ENCODE results near the gene WASHC2C.
"Not testable (repeated sequence)": the region's sequence is repeated elsewhere in the genome, so short reads cannot be mapped to it uniquely, and the experiment has no call there.

Gene WASHC2C

DNA sequence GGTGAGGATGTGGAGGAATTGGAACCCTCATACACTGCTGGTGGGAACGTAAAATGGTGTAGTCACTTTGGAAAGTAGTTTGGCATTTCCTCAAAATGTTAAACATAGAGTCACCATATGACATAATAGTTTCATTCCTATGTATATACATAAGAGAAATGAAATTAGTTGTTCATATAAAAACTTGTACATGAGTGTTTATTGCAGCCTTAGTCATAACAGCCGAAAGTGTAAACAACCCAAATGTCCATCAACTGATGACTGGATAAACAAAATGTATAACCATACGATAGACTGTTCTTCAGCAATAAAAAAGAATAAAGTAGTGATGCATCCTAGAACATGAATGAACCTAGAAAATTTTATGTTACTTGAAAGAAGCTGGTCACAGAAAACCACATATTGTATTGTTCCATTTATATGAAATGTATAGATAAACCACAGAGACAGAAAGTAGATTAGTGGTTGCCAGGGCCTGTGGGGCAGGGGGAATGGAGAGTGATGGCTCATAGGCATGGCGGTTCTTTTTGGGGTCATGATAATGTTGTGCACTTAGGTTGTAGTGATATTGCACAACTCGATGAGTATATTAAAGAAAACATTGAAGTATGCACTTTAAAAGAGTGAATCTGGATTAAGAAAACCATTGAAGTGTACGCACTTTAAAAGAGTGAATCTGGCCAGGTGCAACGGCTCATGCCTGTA, 44.8 kb downstream of the WASHC2C start:
- not testable (repeated sequence) for H3K27ac ChIP-seq

GRCh38 chr10:45786217-45786616, 59.2 kb downstream of the WASHC2C start:
- not testable (repeated sequence) for H3K27ac ChIP-seq

- H3K27ac ChIP-seq: not testable (repeated sequence)
Observed at GRCh38 chr10:45787212-45787741, 60.2 kb downstream of the WASHC2C start.

DNA sequence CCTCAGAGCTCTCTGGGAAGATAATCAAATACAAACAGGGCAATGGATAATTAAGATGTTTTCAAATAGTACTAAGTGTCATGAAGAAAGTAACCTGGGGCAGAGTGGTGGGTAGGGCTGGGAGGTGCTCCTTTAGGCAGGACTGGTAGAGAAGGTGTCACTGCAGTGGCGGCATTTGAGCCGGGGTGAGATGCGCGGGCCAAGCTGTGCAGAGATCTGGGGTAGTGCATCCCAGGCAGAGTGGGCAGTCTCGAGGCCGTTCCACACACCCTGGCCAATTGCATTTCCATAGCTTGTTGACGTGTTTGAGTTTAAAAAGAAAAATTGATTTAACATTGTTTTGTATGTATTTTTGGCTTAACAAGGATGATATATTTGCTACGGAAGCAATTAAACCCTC, 62.9 kb downstream of the WASHC2C start:
- not testable (repeated sequence) for H3K27ac ChIP-seq

- not testable (repeated sequence) for H3K27ac ChIP-seq
Observed at GRCh38 chr10:45790694-45791426, 63.8 kb downstream of the WASHC2C start.

DNA sequence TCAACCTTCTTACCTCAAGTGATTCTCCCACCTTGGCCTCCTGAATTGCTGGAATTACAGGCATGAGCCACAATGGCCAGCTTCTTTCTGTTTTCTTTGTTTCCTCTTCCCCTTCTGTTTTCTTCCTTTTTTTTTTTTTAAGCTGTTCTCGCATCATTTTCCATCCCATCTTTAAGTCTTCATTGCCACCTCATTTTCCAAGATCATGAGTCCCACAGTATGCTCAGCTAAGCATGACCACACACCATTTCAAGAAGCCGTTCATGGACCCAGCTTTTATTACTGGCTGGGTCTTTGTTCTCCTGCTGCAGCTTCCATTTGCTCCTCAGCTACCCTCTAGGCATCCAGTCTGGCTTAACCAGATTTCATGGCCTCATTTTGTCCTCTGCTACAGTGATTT, 67.7 kb downstream of the WASHC2C start:
- H3K27ac ChIP-seq: not testable (repeated sequence)

- not testable (repeated sequence) for H3K27ac ChIP-seq
Observed at GRCh38 chr10:45803060-45804010, 76.3 kb downstream of the WASHC2C start.

GRCh38 chr10:45804996-45805395, 77.9 kb downstream of the WASHC2C start:
- H3K27ac ChIP-seq: not testable (repeated sequence)

DNA sequence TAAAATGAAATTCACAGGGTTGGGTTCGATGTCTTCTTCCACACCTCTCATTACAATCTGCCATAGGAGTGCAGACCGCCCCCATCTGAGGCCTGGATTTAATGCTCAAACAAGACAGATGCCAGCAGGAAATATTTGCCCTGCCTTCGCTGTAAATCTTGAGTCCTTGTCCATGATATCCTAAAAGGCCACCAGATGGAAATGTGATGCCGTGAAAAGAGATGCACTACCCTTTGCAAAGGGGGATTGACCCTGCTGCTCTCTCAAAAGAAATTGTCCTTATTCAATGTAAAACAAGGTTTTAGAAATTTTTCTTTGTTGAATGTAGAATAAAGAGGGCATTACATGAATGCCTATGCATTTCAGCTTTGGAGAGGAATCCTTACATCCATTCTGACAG, 82.8 kb downstream of the WASHC2C start:
- TF ChIP-seq, protein P1, sequence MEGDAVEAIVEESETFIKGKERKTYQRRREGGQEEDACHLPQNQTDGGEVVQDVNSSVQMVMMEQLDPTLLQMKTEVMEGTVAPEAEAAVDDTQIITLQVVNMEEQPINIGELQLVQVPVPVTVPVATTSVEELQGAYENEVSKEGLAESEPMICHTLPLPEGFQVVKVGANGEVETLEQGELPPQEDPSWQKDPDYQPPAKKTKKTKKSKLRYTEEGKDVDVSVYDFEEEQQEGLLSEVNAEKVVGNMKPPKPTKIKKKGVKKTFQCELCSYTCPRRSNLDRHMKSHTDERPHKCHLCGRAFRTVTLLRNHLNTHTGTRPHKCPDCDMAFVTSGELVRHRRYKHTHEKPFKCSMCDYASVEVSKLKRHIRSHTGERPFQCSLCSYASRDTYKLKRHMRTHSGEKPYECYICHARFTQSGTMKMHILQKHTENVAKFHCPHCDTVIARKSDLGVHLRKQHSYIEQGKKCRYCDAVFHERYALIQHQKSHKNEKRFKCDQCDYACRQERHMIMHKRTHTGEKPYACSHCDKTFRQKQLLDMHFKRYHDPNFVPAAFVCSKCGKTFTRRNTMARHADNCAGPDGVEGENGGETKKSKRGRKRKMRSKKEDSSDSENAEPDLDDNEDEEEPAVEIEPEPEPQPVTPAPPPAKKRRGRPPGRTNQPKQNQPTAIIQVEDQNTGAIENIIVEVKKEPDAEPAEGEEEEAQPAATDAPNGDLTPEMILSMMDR (IDR thresholded peaks at IDR 0.05): no peak
- no peak for TF ChIP-seq ZFX (IDR thresholded peaks at IDR 0.05; ENCODE audit: borderline replicate concordance)
- no peak overlapping the region for H3K27ac ChIP-seq

GRCh38 chr10:45811075-45811474, 84.0 kb downstream of the WASHC2C start:
- TF ChIP-seq, protein P1 (IDR thresholded peaks at IDR 0.05): no peak
- no peak for TF ChIP-seq ZFX (IDR thresholded peaks at IDR 0.05; ENCODE audit: borderline replicate concordance)
- H3K27ac ChIP-seq: no peak overlapping the region

DNA sequence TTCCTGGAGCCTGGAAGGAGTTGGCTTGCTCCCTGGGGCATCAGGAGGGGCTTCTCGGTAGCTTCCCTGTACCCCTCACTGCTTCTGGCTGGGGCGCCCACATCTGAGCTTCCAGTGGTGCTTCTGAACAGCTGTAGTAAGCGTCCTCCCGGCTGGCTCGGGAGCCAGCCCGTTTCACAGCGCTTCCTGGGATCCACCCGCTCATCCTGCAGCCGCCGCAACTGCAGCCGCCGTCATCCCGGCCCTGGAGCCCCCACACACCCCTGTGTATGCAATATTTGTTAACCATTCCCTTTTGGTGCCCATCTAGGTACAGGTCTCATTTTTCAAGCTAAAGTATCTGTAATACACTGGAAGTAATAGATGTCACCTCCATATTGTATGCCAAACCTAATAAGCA, 85.9 kb downstream of the WASHC2C start:
- H3K27ac ChIP-seq: not testable (repeated sequence)

DNA sequence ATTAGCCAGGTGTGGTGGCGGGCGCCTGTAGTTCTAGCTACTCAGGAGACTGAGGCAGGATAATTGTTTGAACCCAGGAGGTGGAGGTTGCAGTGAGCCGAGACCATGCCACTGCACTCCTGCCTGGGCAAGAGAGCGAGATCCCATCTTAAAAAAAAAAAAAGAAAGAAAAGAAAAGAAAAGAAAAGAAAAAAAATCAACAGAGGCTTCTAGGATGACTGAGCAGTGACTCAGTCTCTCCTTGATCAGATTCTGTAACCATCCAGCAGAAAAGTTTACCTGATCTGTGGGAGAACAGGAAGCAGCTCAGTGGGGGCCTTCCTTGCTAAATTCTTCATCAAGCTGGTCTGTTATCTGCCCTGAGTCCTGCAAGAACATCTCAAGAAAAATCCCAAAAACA, 87.1 kb downstream of the WASHC2C start:
- not testable (repeated sequence) for H3K27ac ChIP-seq
